ENCODE results near the gene PYM1.

The PYM1 gene

GRCh38 chr12:55972911-55973598 lies 45.4 kb upstream of the PYM1 start:
- Histone ChIP-seq H3K4ac (ENCODE audit: low read depth, low read length) (no peak overlapping the region), H4K12ac (ENCODE audit: low read depth, low read length) (peak overlapping the region; percentile 0), H2BK12ac (ENCODE audit: low read length) (peak overlapping the region; percentile 4), H2BK120ac (ENCODE audit: insufficient read depth, low read length, poor library complexity) (peak overlapping the region; percentile 2), H3K4me2 (ENCODE audit: low read length) (peak overlapping the region; percentile 75), H3K4me1 (ENCODE audit: control insufficient read depth in 1 of 2, insufficient read depth in 2 of 2, low read length in 2 of 2) (peaks cover 16 to 20% of the 10 kb centered on the region in 2 experiments), H3K27ac (ENCODE audit: low read depth, low read length) (peak overlapping the region; percentile 57), H2BK5ac (ENCODE audit: low read depth, low read length, poor library complexity) (peak overlapping the region; percentile 42), H3K14ac (ENCODE audit: low read length) (peak overlapping the region; percentile 18), H3K9ac (ENCODE audit: low read length) (peak overlapping the region; percentile 1), H4K91ac (ENCODE audit: low read depth, low read length) (peak overlapping the region; percentile 3), H3K4me3 (ENCODE audit: low read depth, low read length) (peak overlapping the region; percentile 58), H3K27me3 (ENCODE audit: insufficient read depth, low read length) (no peaks in the 10 kb centered on the region), H2AK5ac (ENCODE audit: low read length) (peak overlapping the region; percentile 1), H3K9me3 (ENCODE audit: insufficient read depth, low read depth, low read length) (no peaks in the 10 kb centered on the region), H4K8ac (ENCODE audit: low read depth, low read length) (peak overlapping the region; percentile 1), H3K18ac (ENCODE audit: low read length) (no peak overlapping the region), H3K79me1 (ENCODE audit: low read length) (peaks cover 10% of the 10 kb centered on the region), H3K23ac (ENCODE audit: low read length) (peak overlapping the region; percentile 93), H2AFZ (ENCODE audit: insufficient read depth, low read length, poor library complexity) (no peak overlapping the region), H3K79me2 (ENCODE audit: control insufficient read depth, insufficient read depth, low read length, poor library complexity) (peaks cover 14% of the 10 kb centered on the region), H3K36me3 (ENCODE audit: control insufficient read depth in 1 of 2, insufficient read depth in 2 of 2, low read length in 2 of 2) (peaks cover 17 to 28% of the 10 kb centered on the region in 2 experiments)
- no peak for DNase-seq
- WGBS (ENCODE audit: extremely low coverage, insufficient coverage, insufficient read length), result 100% methylated on average over 1 of the region's 18 CpGs

GRCh38 chr12:55972456-55972855 lies 44.8 kb upstream of the PYM1 start:
- DNase-seq, result no peak

GRCh38 chr12:55972042-55972441 lies 44.3 kb upstream of the PYM1 start:
- Histone ChIP-seq H2AFZ (ENCODE audit: insufficient read depth, low read length, poor library complexity) (no peak overlapping the region), H3K9me3 (ENCODE audit: insufficient read depth, low read depth, low read length) (no peaks in the 10 kb centered on the region), H3K27ac (ENCODE audit: low read depth, low read length) (peak overlapping the region; percentile 76), H3K23ac (ENCODE audit: low read length) (no peak overlapping the region), H3K36me3 (ENCODE audit: control insufficient read depth in 1 of 2, insufficient read depth in 2 of 2, low read length in 2 of 2) (peaks cover 17 to 26% of the 10 kb centered on the region in 2 experiments), H3K14ac (ENCODE audit: low read length) (no peak overlapping the region), H3K4ac (ENCODE audit: low read depth, low read length) (no peak overlapping the region), H3K79me1 (ENCODE audit: low read length) (peaks cover 14% of the 10 kb centered on the region), H3K4me1 (ENCODE audit: control insufficient read depth in 1 of 2, insufficient read depth in 2 of 2, low read length in 2 of 2) (peaks cover 16 to 26% of the 10 kb centered on the region in 2 experiments), H3K18ac (ENCODE audit: low read length) (no peak overlapping the region), H2BK5ac (ENCODE audit: low read depth, low read length, poor library complexity) (no peak overlapping the region), H4K12ac (ENCODE audit: low read depth, low read length) (no peak overlapping the region), H3K9ac (ENCODE audit: low read length) (no peak overlapping the region), H3K4me2 (ENCODE audit: low read length) (peak overlapping the region; percentile 44), H2BK120ac (ENCODE audit: insufficient read depth, low read length, poor library complexity) (no peak overlapping the region), H4K8ac (ENCODE audit: low read depth, low read length) (no peak overlapping the region), H3K79me2 (ENCODE audit: control insufficient read depth, insufficient read depth, low read length, poor library complexity) (peaks cover 24% of the 10 kb centered on the region), H4K91ac (ENCODE audit: low read depth, low read length) (no peak overlapping the region), H3K4me3 (ENCODE audit: low read depth, low read length) (no peak overlapping the region), H2AK5ac (ENCODE audit: low read length) (no peak overlapping the region), H2BK12ac (ENCODE audit: low read length) (no peak overlapping the region), H3K27me3 (ENCODE audit: insufficient read depth, low read length) (no peaks in the 10 kb centered on the region)
- no CpG with 5 or more reads among the region's 3 CpGs for WGBS (ENCODE audit: extremely low coverage, insufficient coverage, insufficient read length)
- DNase-seq, result peak; percentile 86 to 95

More at GRCh38 chr12:55972456-55972855, 44.8 kb upstream of the PYM1 start:
- Histone ChIP-seq H3K14ac (ENCODE audit: low read length) (no peak overlapping the region), H3K79me2 (ENCODE audit: control insufficient read depth, insufficient read depth, low read length, poor library complexity) (peaks cover 20% of the 10 kb centered on the region), H3K4ac (ENCODE audit: low read depth, low read length) (no peak overlapping the region), H2BK12ac (ENCODE audit: low read length) (no peak overlapping the region), H3K9ac (ENCODE audit: low read length) (no peak overlapping the region), H3K23ac (ENCODE audit: low read length) (no peak overlapping the region), H3K27ac (ENCODE audit: low read depth, low read length) (peak overlapping the region; percentile 76), H2AFZ (ENCODE audit: insufficient read depth, low read length, poor library complexity) (no peak overlapping the region), H3K27me3 (ENCODE audit: insufficient read depth, low read length) (no peaks in the 10 kb centered on the region), H3K4me3 (ENCODE audit: low read depth, low read length) (no peak overlapping the region), H3K36me3 (ENCODE audit: control insufficient read depth in 1 of 2, insufficient read depth in 2 of 2, low read length in 2 of 2) (peaks cover 17 to 26% of the 10 kb centered on the region in 2 experiments), H3K9me3 (ENCODE audit: insufficient read depth, low read depth, low read length) (no peaks in the 10 kb centered on the region), H4K8ac (ENCODE audit: low read depth, low read length) (peak overlapping the region; percentile 1), H3K4me1 (ENCODE audit: control insufficient read depth in 1 of 2, insufficient read depth in 2 of 2, low read length in 2 of 2) (peaks cover 16 to 26% of the 10 kb centered on the region in 2 experiments), H4K12ac (ENCODE audit: low read depth, low read length) (no peak overlapping the region), H3K4me2 (ENCODE audit: low read length) (peak overlapping the region; percentile 75), H2BK120ac (ENCODE audit: insufficient read depth, low read length, poor library complexity) (no peak overlapping the region), H3K79me1 (ENCODE audit: low read length) (peaks cover 10% of the 10 kb centered on the region), H2BK5ac (ENCODE audit: low read depth, low read length, poor library complexity) (peak overlapping the region; percentile 42), H2AK5ac (ENCODE audit: low read length) (no peak overlapping the region), H4K91ac (ENCODE audit: low read depth, low read length) (peak overlapping the region; percentile 3), H3K18ac (ENCODE audit: low read length) (no peak overlapping the region)
- no CpG with 5 or more reads among the region's 1 CpG for WGBS (ENCODE audit: extremely low coverage, insufficient coverage, insufficient read length)

GRCh38 chr12:55970775-55971174 lies 43.1 kb upstream of the PYM1 start:
- Histone ChIP-seq H3K14ac (ENCODE audit: low read length) (no peak overlapping the region), H3K79me1 (ENCODE audit: low read length) (peaks cover 24% of the 10 kb centered on the region), H3K18ac (ENCODE audit: low read length) (no peak overlapping the region), H3K4me2 (ENCODE audit: low read length) (no peak overlapping the region), H2AK5ac (ENCODE audit: low read length) (no peak overlapping the region), H4K91ac (ENCODE audit: low read depth, low read length) (peak overlapping the region; percentile 20), H2AFZ (ENCODE audit: insufficient read depth, low read length, poor library complexity) (no peak overlapping the region), H2BK120ac (ENCODE audit: insufficient read depth, low read length, poor library complexity) (no peak overlapping the region), H3K27ac (ENCODE audit: low read depth, low read length) (peak overlapping the region; percentile 66), H2BK5ac (ENCODE audit: low read depth, low read length, poor library complexity) (no peak overlapping the region), H2BK12ac (ENCODE audit: low read length) (no peak overlapping the region), H3K27me3 (ENCODE audit: insufficient read depth, low read length) (no peaks in the 10 kb centered on the region), H3K4me1 (ENCODE audit: control insufficient read depth in 1 of 2, insufficient read depth in 2 of 2, low read length in 2 of 2) (peaks cover 21 to 31% of the 10 kb centered on the region in 2 experiments), H4K12ac (ENCODE audit: low read depth, low read length) (no peak overlapping the region), H3K79me2 (ENCODE audit: control insufficient read depth, insufficient read depth, low read length, poor library complexity) (peaks cover 28% of the 10 kb centered on the region), H3K4ac (ENCODE audit: low read depth, low read length) (no peak overlapping the region), H4K8ac (ENCODE audit: low read depth, low read length) (no peak overlapping the region), H3K23ac (ENCODE audit: low read length) (no peak overlapping the region), H3K9ac (ENCODE audit: low read length) (no peak overlapping the region), H3K4me3 (ENCODE audit: low read depth, low read length) (no peak overlapping the region), H3K9me3 (ENCODE audit: insufficient read depth, low read depth, low read length) (no peaks in the 10 kb centered on the region), H3K36me3 (ENCODE audit: control insufficient read depth in 1 of 2, insufficient read depth in 2 of 2, low read length in 2 of 2) (peaks cover 17 to 26% of the 10 kb centered on the region in 2 experiments)
- no peak for DNase-seq
- no CpG with 5 or more reads among the region's 7 CpGs for WGBS (ENCODE audit: extremely low coverage, insufficient coverage, insufficient read length)
